GM12878 (cell line): ENCODE results near the gene STKLD1.

Experiments
- CTCF ChIP-seq, 3 experiments: IDR thresholded peaks in 2 of 3; conservative IDR thresholded peaks in 1 of 3; 2 replicates each; pipeline ENCODE4 v1.5.1; 2011; ENCODE audit warnings: low read depth in 3 of 3, low read length in 3 of 3, mild to moderate bottlenecking in 3 of 3, control low read depth in 2 of 3, moderate library complexity in 2 of 3, inconsistent platforms in 1 of 3, mixed read lengths in 1 of 3; ENCODE audit not compliant: control insufficient read depth in 2 of 3, insufficient read depth in 1 of 3; ENCODE audit errors: extremely low read depth in 1 of 3
- E2F4 ChIP-seq: IDR thresholded peaks from 2 replicates; pipeline ENCODE4 v1.6.1; 2012; ENCODE audit warnings: low read depth, low read length, improper control_type of control experiment
- EED ChIP-seq: sonication (generic); IDR thresholded peaks from 2 replicates; pipeline ENCODE4 v1.6.1; 2016; ENCODE audit warnings: antibody characterized with exemption, low read depth
- FOS ChIP-seq: IDR thresholded peaks from 3 replicates; pipeline ENCODE4 v1.6.1; 2011; ENCODE audit warnings: borderline replicate concordance; ENCODE audit not compliant: insufficient read length; ENCODE audit errors: extremely low read depth
- POLR2AphosphoS5 ChIP-seq: IDR thresholded peaks from 2 replicates; pipeline ENCODE4 v1.6.1; 2011; ENCODE audit warnings: mild to moderate bottlenecking, low read length, inconsistent platforms

GRCh38 chr9:133340256-133340655 lies 35.9 kb upstream of the STKLD1 start:
- TF ChIP-seq EED, result no peak
- no peak for TF ChIP-seq FOS
- TF ChIP-seq POLR2AphosphoS5, result no peak
- TF ChIP-seq CTCF (IDR thresholded peaks at IDR 0.05 in 2 of 3, conservative IDR thresholded peaks at IDR 0.05 in 1 of 3; ENCODE audit: control insufficient read depth in 2 of 3, extremely low read depth in 1 of 3, insufficient read depth in 1 of 3, low read depth in 3 of 3, low read length in 3 of 3), result no peak
- no peak for TF ChIP-seq E2F4
